KOPT-K1 (cell line): ENCODE measurements around the gene ATXN7L1.

Source experiments
- H3K27ac ChIP-seq: fragments of 200-600 bp; sonication (generic); 2 replicates; pipeline ENCODE4 v1.5.1; 2016; ENCODE audit warnings: antibody characterized with exemption, mild to moderate bottlenecking, low read depth, low read length; ENCODE audit not compliant: poor library complexity, severe bottlenecking
- H3K36me3 ChIP-seq: fragments of 200-600 bp; sonication (generic); 2 replicates; pipeline ENCODE4 v1.5.1; 2017; ENCODE audit warnings: antibody characterized with exemption, mild to moderate bottlenecking, low read length, moderate library complexity; ENCODE audit not compliant: insufficient read depth
- H3K9me3 ChIP-seq: fragments of 200-600 bp; sonication (generic); 2 replicates; pipeline ENCODE4 v1.5.1; 2017; ENCODE audit warnings: antibody characterized with exemption, low read length, mild to moderate bottlenecking; ENCODE audit not compliant: insufficient read depth, poor library complexity, severe bottlenecking

ATXN7L1 gene

DNA sequence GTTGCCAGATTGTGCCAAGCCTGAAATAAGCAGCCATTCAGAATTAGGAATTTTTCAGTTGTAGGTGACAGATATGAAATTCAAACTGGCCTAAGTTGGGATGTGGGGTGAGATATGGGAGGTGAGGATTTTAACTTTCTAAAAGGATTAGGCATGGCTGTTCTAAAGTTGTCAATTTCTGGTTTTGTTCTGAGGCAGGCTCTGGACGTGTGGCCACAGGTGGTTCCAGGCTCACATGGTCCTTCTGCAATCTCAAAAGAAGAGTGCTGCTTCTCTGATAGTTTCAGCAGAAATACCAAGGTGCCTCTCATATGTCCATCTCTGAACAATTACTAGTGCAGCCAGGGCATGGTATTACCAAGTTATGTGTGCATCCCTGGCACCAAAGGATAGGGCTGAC is 316.5 kb downstream of the ATXN7L1 start:
- Histone ChIP-seq H3K36me3 (peaks cover 94% of the 10 kb centered on the region), H3K27ac (no peak overlapping the region), H3K9me3 (no peaks in the 10 kb centered on the region)
